AG04450 (cell line): ENCODE measurements around the gene OR2D2. TPM values are rescaled to one million over a fixed set of nuclear protein-coding genes. Genes with fewer than 3 reads are reported as not detected.

Experiments
- CTCF ChIA-PET: fragments of 300-600, 350-600 bp; formaldehyde crosslinking; extraction: SDS; loops from one replicate; lab custom pipeline; 2022; ENCODE audit warnings: antibody characterized with exemption, inconsistent platforms; lab: Charles Lee
- POLR2A ChIA-PET: fragments of 350-600 bp; formaldehyde crosslinking; extraction: SDS; loops from one replicate; lab custom pipeline; 2021; ENCODE audit warnings: antibody characterized with exemption, inconsistent platforms; lab: Yijun Ruan, JAX
- DNase-seq: peaks from one replicate; pipeline ENCODE4 v3.0.0-alpha.2; 2011; ENCODE audit warnings: low read depth, low spot score
- H3K27ac ChIP-seq: one replicate; pipeline ENCODE4 v1.5.1; 2012; ENCODE audit warnings: low read depth, low read length, control low read depth
- H3K27me3 ChIP-seq: one replicate; pipeline ENCODE4 v1.6.0; 2012; ENCODE audit warnings: low read length; ENCODE audit not compliant: control insufficient read depth, insufficient read depth
- H3K4me3 ChIP-seq: 2 replicates; pipeline ENCODE4 v1.5.1; 2011; ENCODE audit warnings: mild to moderate bottlenecking, low read depth, low read length, control low read depth
- H3K9me3 ChIP-seq: 2 replicates; pipeline ENCODE4 v1.5.1; 2012; ENCODE audit warnings: low read length; ENCODE audit not compliant: control insufficient read depth, insufficient read depth
- CTCF ChIP-seq: IDR thresholded peaks from 2 replicates; pipeline ENCODE4 v1.5.1; 2011; ENCODE audit warnings: low read depth, low read length, control low read depth, inconsistent platforms
- polyA plus RNA-seq: library from polyadenylated mRNA; depleted of rRNA; stranded (reverse); fragments of >200 nt; gene quantifications from 2 replicates; pipeline ENCODE4 v1.2.3, GENCODE V29; 2011

OR2D2 gene
- polyA plus RNA-seq, 1 experiment: not detected

- H3K4me3 ChIP-seq: no peak overlapping the region
- ChIA-PET CTCF (interaction anchor here (0.8 kb wide), 1 partner anchor 64 kb away, joined by 3 read pairs; no protein-coding TSS in a partner anchor), POLR2A (no interaction called here)
- no peak for TF ChIP-seq CTCF
- no peaks in the 10 kb centered on the region for H3K9me3 ChIP-seq
- H3K27ac ChIP-seq: no peak overlapping the region
- H3K27me3 ChIP-seq: no peaks in the 10 kb centered on the region
- DNase-seq: no peak
These were observed 16.5 kb downstream of the OR2D2 start for GRCh38 chr11:6875761-6876160.

GRCh38 chr11:6871278-6871677 is 21.0 kb downstream of the OR2D2 start:
- no peak for DNase-seq
- Histone ChIP-seq H3K4me3 (no peak overlapping the region), H3K27me3 (no peaks in the 10 kb centered on the region), H3K9me3 (no peaks in the 10 kb centered on the region), H3K27ac (no peak overlapping the region)
- POLR2A ChIA-PET: no interaction called here
- TF ChIP-seq CTCF: no peak
- CTCF ChIA-PET: no interaction called here

GRCh38 chr11:6864438-6864837 is 27.9 kb downstream of the OR2D2 start:
- no peak for DNase-seq
- Histone ChIP-seq H3K27ac (no peak overlapping the region), H3K9me3 (no peaks in the 10 kb centered on the region), H3K4me3 (no peak overlapping the region), H3K27me3 (no peaks in the 10 kb centered on the region)
- ChIA-PET CTCF (interaction anchor here (4.1 kb wide), 1 partner anchor 52 kb away, joined by 25 read pairs; no protein-coding TSS in a partner anchor), POLR2A (no interaction called here)
- TF ChIP-seq CTCF: no peak

GRCh38 chr11:6862961-6863360 is 29.3 kb downstream of the OR2D2 start, which contains the start of gene OR10A2:
OR10A2 (plus strand) TSS chr11:6863057; CDS start chr11:6869755, 6,698 bp downstream.
- ChIA-PET POLR2A (no interaction called here), CTCF (interaction anchor here (0.6 to 4.1 kb wide), 2 partner anchors 51 to 125 kb away, joined by 5 to 25 read pairs; no protein-coding TSS in a partner anchor)
- Histone ChIP-seq H3K27me3 (no peaks in the 10 kb centered on the region), H3K27ac (no peak within 1 kb of the TSS), H3K9me3 (no peaks in the 10 kb centered on the region), H3K4me3 (no peak within 1 kb of the TSS)
- DNase-seq: no peak
- TF ChIP-seq CTCF: no peak

- no peak for TF ChIP-seq CTCF
- POLR2A ChIA-PET: no interaction called here
- no peaks in the 10 kb centered on the region for H3K9me3 ChIP-seq
- no peaks in the 10 kb centered on the region for H3K27me3 ChIP-seq
- DNase-seq: no peak
- H3K4me3 ChIP-seq: no peak overlapping the region
- no peak overlapping the region for H3K27ac ChIP-seq
- CTCF ChIA-PET: interaction anchor here (0.8 kb wide), 1 partner anchor 45 kb away, joined by 3 read pairs; no protein-coding TSS in a partner anchor
These were observed 35.4 kb downstream of the OR2D2 start for GRCh38 chr11:6856871-6857270.
